K562 (cell line): ENCODE data around the gene SHANK3. TPM values are rescaled to one million over a fixed set of nuclear protein-coding genes. Genes with fewer than 3 reads are reported as not detected.

Experiments used
- ATAC-seq: fragments of 200-7000 bp; cut with Tn5 transposase; 3 replicates; pipeline ENCODE4 v1.9.1; 2020; ENCODE audit warnings: moderate library complexity
- BruUV-seq: library from RNA; stranded (reverse); fragments of 400-500 nt; replicated peaks from 2 replicates; lab custom pipeline; 2021; lab: Mats Ljungman, UMichigan
- CTCF ChIA-PET: fragments of 300-600 bp; formaldehyde crosslinking; extraction: SDS; loops from one replicate; lab custom pipeline; 2021; ENCODE audit warnings: low intra/inter-chr PET ratio; lab: Yijun Ruan, JAX
- POLR2A ChIA-PET: fragments of 300-600, 350-650 bp; sonication (Branson Sonifier 250); formaldehyde crosslinking; extraction: SDS; loops from one replicate; lab custom pipeline; 2021; ENCODE audit warnings: antibody characterized with exemption, inconsistent platforms; lab: Yijun Ruan, JAX
- DNase-seq, 4 experiments: peaks; one replicate each; pipeline versions ENCODE4 v3.0.0 to v3.0.0-alpha.2; 2011 to 2018; ENCODE audit warnings: low spot score in 3 of 4, mixed read lengths in 3 of 4; ENCODE audit errors: extremely low read depth in 1 of 4
- FAIRE-seq: peaks from 2 replicates; lab custom pipeline; 2011; peaks lifted over from hg19 to GRCh38; lab: Jason Lieb, UNC
- H2AFZ ChIP-seq: 2 replicates; pipeline ENCODE4 v1.6.0; 2011; ENCODE audit warnings: low read depth, low read length, control low read depth, inconsistent platforms
- H3K27ac ChIP-seq: fragments of 200-600 bp; 3 replicates; pipeline ENCODE4 v1.8.0; 2011; ENCODE audit warnings: low read depth, mild to moderate bottlenecking, control low read depth, inconsistent platforms, low read length, moderate library complexity, mixed read lengths; ENCODE audit errors: extremely low read depth
- H3K27me3 ChIP-seq, 2 experiments: fragments of 300-600 bp in 1 of 2; 2 replicates in 1 of 2; 3 replicates in 1 of 2; pipeline versions ENCODE4 v1.6.0 to v1.8.0; 2011; ENCODE audit warnings: inconsistent platforms in 2 of 2, low read length in 2 of 2, mild to moderate bottlenecking in 1 of 2, mixed read lengths in 1 of 2, moderate library complexity in 1 of 2; ENCODE audit not compliant: control insufficient read depth in 2 of 2, insufficient read depth in 2 of 2
- H3K36me3 ChIP-seq: fragments of 300-600 bp; 3 replicates; pipeline ENCODE4 v1.8.0; 2011; ENCODE audit warnings: mild to moderate bottlenecking, low read length, inconsistent platforms; ENCODE audit not compliant: control insufficient read depth, insufficient read depth
- H3K4me1 ChIP-seq, 2 experiments: fragments of 200-600 bp in 1 of 2; replicated peaks in 1 of 2; 2 replicates in 1 of 2; 3 replicates in 1 of 2; pipeline versions ENCODE4 v1.5.1 to v1.8.0; 2011; ENCODE audit warnings: inconsistent platforms in 2 of 2, low read length in 2 of 2, mild to moderate bottlenecking in 1 of 2, mixed read lengths in 1 of 2, moderate library complexity in 1 of 2; ENCODE audit not compliant: control insufficient read depth in 2 of 2, insufficient read depth in 2 of 2
- H3K4me2 ChIP-seq: 2 replicates; pipeline ENCODE4 v1.6.1; 2011; ENCODE audit warnings: low read length, control low read depth, inconsistent platforms, mixed read lengths; ENCODE audit not compliant: insufficient read depth
- H3K4me3 ChIP-seq: fragments of 200-600 bp; sonication (generic), shearing (Covaris generic); 2 replicates; pipeline ENCODE4 v1.5.1; 2016; ENCODE audit warnings: control low read depth, inconsistent platforms
- H3K79me2 ChIP-seq: fragments of 200-600 bp; 3 replicates; pipeline ENCODE4 v1.8.0; 2011; ENCODE audit warnings: low read length, inconsistent platforms; ENCODE audit not compliant: control insufficient read depth, insufficient read depth
- H3K9ac ChIP-seq, 2 experiments: 2 replicates each; pipeline versions ENCODE4 v1.6.0 to v1.6.1; 2011; ENCODE audit warnings: low read depth in 2 of 2, low read length in 2 of 2, control low read depth in 1 of 2, inconsistent platforms in 1 of 2, mild to moderate bottlenecking in 1 of 2, mixed read lengths in 1 of 2; ENCODE audit not compliant: insufficient read depth in 1 of 2
- H3K9me1 ChIP-seq: one replicate; pipeline ENCODE4 v1.6.0; 2011; ENCODE audit warnings: inconsistent platforms, mild to moderate bottlenecking, low read length, moderate library complexity; ENCODE audit not compliant: control insufficient read depth, insufficient read depth
- H3K9me3 ChIP-seq: replicated peaks from 2 replicates; pipeline ENCODE4 v1.5.1; 2011; ENCODE audit warnings: low read depth, low read length, inconsistent platforms; ENCODE audit not compliant: control insufficient read depth, insufficient read depth
- H4K20me1 ChIP-seq: replicated peaks from 2 replicates; pipeline ENCODE4 v1.6.1; 2011; ENCODE audit warnings: low read length, inconsistent platforms, mixed read lengths; ENCODE audit not compliant: control insufficient read depth, insufficient read depth
- NR3C1 ChIP-seq: sonication (generic); formaldehyde crosslinking; IDR thresholded peaks from 2 replicates; pipeline ENCODE4 v1.8.1; 2022; ENCODE audit warnings: missing genetic modification reagents
- SREBF2 ChIP-seq: sonication (generic); formaldehyde crosslinking; IDR thresholded peaks from 2 replicates; pipeline ENCODE4 v1.4.0; 2020; ENCODE audit warnings: mild to moderate bottlenecking, missing genetic modification reagents
- XRCC4 ChIP-seq: IDR thresholded peaks from one replicate; pipeline ENCODE4 v1.6.1; 2011; ENCODE audit not compliant: insufficient read depth, insufficient read length; ENCODE audit errors: extremely low read depth
- ZKSCAN8 ChIP-seq: fragments of 200-800 bp; sonication (Bioruptor generic); IDR thresholded peaks from 2 replicates; pipeline ENCODE4 v1.6.1; 2016; ENCODE audit warnings: missing genetic modification characterization, missing compliant biosample characterization
- ZNF639 ChIP-seq, 2 experiments: fragments of 200-800 bp in 1 of 2; sonication (Bioruptor generic) in 1 of 2; sonication (generic) in 1 of 2; formaldehyde crosslinking in 1 of 2; IDR thresholded peaks in 1 of 2; conservative IDR thresholded peaks in 1 of 2; 2 replicates each; pipeline versions ENCODE4 v1.5.0 to v1.6.1; 2016 to 2020; ENCODE audit warnings: missing compliant biosample characterization in 1 of 2, missing genetic modification characterization in 1 of 2, missing genetic modification reagents in 1 of 2
- WGBS: fragments of 100-300 bp; shearing (Covaris generic); methylation state at CpG from one replicate; pipeline ENCODE4 v1.1.6; 2016; ENCODE audit warnings: low coverage, mixed read lengths; ENCODE audit not compliant: insufficient coverage; ENCODE audit errors: missing lambda C conversion rate; 5-methylcytosine and 5-hydroxymethylcytosine counted together
- in situ Hi-C: fragments of 300-500 bp; cut with MboI; formaldehyde crosslinking; loops from 4 replicates; pipeline ENCODE4 v1.15.0; 2018; ENCODE audit warnings: inconsistent platforms, mixed read lengths
- intact Hi-C: fragments of 100-400 bp; cut with micrococcal nuclease; formaldehyde crosslinking; loops from 2 replicates; pipeline ENCODE4 v1.14.2; 2022
- polyA plus RNA-seq, 8 experiments: library from polyadenylated mRNA; depleted of rRNA in 4 of 8; stranded (reverse) in 5 of 8; unstranded in 3 of 8; fragments of >200 nt; fragmentation: Nextera tagmentation in 2 of 8; fragmentation: Illumina TruSeq in 1 of 8; extraction: Ambion mirVana in 2 of 8; extraction: Trizol in 1 of 8; gene quantifications; 2 replicates each; pipeline versions ENCODE4 v1.2.1 to v1.2.3, GENCODE V29; 2011 to 2014; ENCODE audit warnings: inconsistent platforms in 1 of 8, missing spikeins in 1 of 8
- total RNA-seq, 7 experiments: library from RNA; depleted of rRNA in 6 of 7; stranded (reverse); fragments of >200 nt in 6 of 7; fragmentation: Illumina TruSeq in 2 of 7; extraction: Trizol in 2 of 7; gene quantifications; 2 replicates each; pipeline versions ENCODE4 v1.2.1 to v1.2.3, GENCODE V29; 2011 to 2021; ENCODE audit warnings: low replicate concordance in 1 of 7

SHANK3 gene
- total and polyA plus RNA-seq, 9 of the 15 experiments (the other 6 are each of a cell fraction or from before 2014, with no cell fraction given): 0.01 to 0.07 (median 0.03) TPM; not detected in 6

GRCh38 chr22:50710886-50711285, 38.3 kb downstream of the SHANK3 start (continued):
- TF ChIP-seq ZKSCAN8 (CRISPR knock-in tag): no peak
- no peak for TF ChIP-seq ZNF639 (CRISPR knock-in tag; conservative IDR thresholded peaks at IDR 0.05 in 1 of 2, IDR thresholded peaks at IDR 0.05 in 1 of 2)
- TF ChIP-seq XRCC4: no peak
- TF ChIP-seq NR3C1 (CRISPR knock-in tag): no peak

- Histone ChIP-seq H3K4me3 (no peak overlapping the region), H3K27me3 (peaks cover 3 to 32% of the 10 kb centered on the region in 2 experiments; a peak in 3 of 5 replicates), H3K4me2 (no peak overlapping the region), H3K79me2 (no peaks in the 10 kb centered on the region), H4K20me1 (peaks cover 2% of the 10 kb centered on the region; the same call in 1 of the 2 replicates), H2AFZ (no peak overlapping the region), H3K9me3 (no peaks in the 10 kb centered on the region), H3K27ac (no peak overlapping the region), H3K36me3 (no peaks in the 10 kb centered on the region), H3K9me1 (no peaks in the 10 kb centered on the region), H3K4me1 (no peaks in the 10 kb centered on the region; a peak in 1 of 5 replicates), H3K9ac (no peak overlapping the region; a peak in 1 of 4 replicates)
- intact Hi-C loops: no loop called here
- CTCF ChIA-PET: no interaction called here
- WGBS: 2% methylated on average over 7 of the region's 16 CpGs
- ATAC-seq (no peak), FAIRE-seq (no peak), DNase-seq (no peak)
- no TSS peak for BruUV-seq
- no peak for TF ChIP-seq SREBF2 (CRISPR knock-in tag)
- in situ Hi-C loops: no loop called here
- POLR2A ChIA-PET: no interaction called here
Measured at GRCh38 chr22:50711446-50712340, 39.1 kb downstream of the SHANK3 start.
